SK-N-MC (cell line): ENCODE data around the gene TMEM106C.

Source experiments
- EZH2 ChIP-seq: fragments of 200-600 bp; sonication (generic); IDR thresholded peaks from one replicate; pipeline ENCODE4 v1.6.1; 2017; ENCODE audit warnings: antibody characterized with exemption
- FOXP2 ChIP-seq: optimal IDR thresholded peaks from 2 replicates; pipeline ENCODE3; 2011; ENCODE audit warnings: mild to moderate bottlenecking, moderate library complexity; ENCODE audit not compliant: insufficient read depth; ENCODE audit errors: extremely low read length, control extremely low read depth
- POLR2AphosphoS5 ChIP-seq: IDR thresholded peaks from 2 replicates; pipeline ENCODE4 v1.6.1; 2012; ENCODE audit warnings: mild to moderate bottlenecking, low read depth, low read length, borderline replicate concordance

DNA sequence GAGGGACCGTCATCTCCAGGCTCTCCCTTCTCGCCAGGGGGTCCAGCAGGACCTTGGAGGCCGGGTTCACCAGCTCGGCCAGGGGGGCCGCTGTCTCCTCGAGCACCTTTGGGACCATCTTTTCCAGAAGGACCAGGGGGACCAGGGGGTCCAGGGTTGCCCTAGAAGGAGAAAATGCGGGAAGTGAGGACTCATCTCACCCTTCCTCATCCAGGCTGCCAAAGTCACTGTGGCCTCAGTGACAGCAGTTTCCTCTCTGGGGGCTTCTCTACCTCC, 15.1 kb downstream of the TMEM106C start:
- no peak for TF ChIP-seq EZH2
- TF ChIP-seq POLR2AphosphoS5: no peak
- no peak for TF ChIP-seq FOXP2
